HG02943 (cell line): ENCODE data around the gene IFNL3.
"Not testable (repeated sequence)": the region's sequence is repeated elsewhere in the genome, so short reads cannot be mapped to it uniquely, and the experiment has no call there.

Experiments
- ATAC-seq: cut with Tn5 transposase; IDR thresholded peaks from one replicate; pipeline ENCODE4 v1.9.1; 2021; ENCODE audit warnings: mild to moderate bottlenecking, low read depth, moderate library complexity; ENCODE audit not compliant: unreplicated experiment

The IFNL3 gene

GRCh38 chr19:39253374-39254149, 8.8 kb upstream of the IFNL3 start:
- ATAC-seq = no peak

GRCh38 chr19:39252458-39252857, 7.7 kb upstream of the IFNL3 start:
- no peak for ATAC-seq

GRCh38 chr19:39251846-39252245, 7.0 kb upstream of the IFNL3 start:
- ATAC-seq = no peak

- no peak for ATAC-seq
Measured at GRCh38 chr19:39251081-39251480, 6.3 kb upstream of the IFNL3 start.

- no peak for ATAC-seq
Measured at GRCh38 chr19:39248806-39249205, 4.0 kb upstream of the IFNL3 start, which contains the start of gene IFNL4. Gene IFNL4, minus strand, starts transcription at chr19:39248856.

GRCh38 chr19:39247701-39248664, 3.2 kb upstream of the IFNL3 start:
- no peak for ATAC-seq

GRCh38 chr19:39246951-39247669, 2.3 kb upstream of the IFNL3 start:
- no peak for ATAC-seq

- ATAC-seq = not testable (repeated sequence)
Measured at GRCh38 chr19:39245166-39245565, 360 bp upstream of the IFNL3 start.

- ATAC-seq = not testable (repeated sequence)
Measured at GRCh38 chr19:39243741-39244140, 1.1 kb downstream of the IFNL3 start.

GRCh38 chr19:39240421-39240820, 4.4 kb downstream of the IFNL3 start:
- no peak for ATAC-seq

- no peak for ATAC-seq
Measured at GRCh38 chr19:39238944-39239343, 5.9 kb downstream of the IFNL3 start.

- no peak for ATAC-seq
Measured at GRCh38 chr19:39238209-39238608, 6.6 kb downstream of the IFNL3 start.

GRCh38 chr19:39237200-39238184, 7.3 kb downstream of the IFNL3 start:
- ATAC-seq = no peak

GRCh38 chr19:39236527-39236926, 8.3 kb downstream of the IFNL3 start:
- no peak for ATAC-seq

GRCh38 chr19:39232708-39233107, 12.1 kb downstream of the IFNL3 start:
- no peak for ATAC-seq

- no peak for ATAC-seq
Measured at GRCh38 chr19:39230096-39230764, 14.6 kb downstream of the IFNL3 start.

GRCh38 chr19:39224910-39225309, 19.9 kb downstream of the IFNL3 start:
- no peak for ATAC-seq

GRCh38 chr19:39223703-39224279, 21.0 kb downstream of the IFNL3 start:
- no peak for ATAC-seq

- ATAC-seq = not testable (repeated sequence)
Measured at GRCh38 chr19:39219108-39219507, 25.7 kb downstream of the IFNL3 start.
